M059J (cell line): ENCODE results near the gene PHEX. TPM values are rescaled to one million over a fixed set of nuclear protein-coding genes. Genes with fewer than 3 reads are reported as not detected.

Experiments
- DNase-seq: peaks from one replicate; pipeline ENCODE4 v3.0.0-alpha.2; 2012; ENCODE audit warnings: low read depth
- total RNA-seq: library from RNA; depleted of rRNA; stranded (reverse); fragments of >200 nt; shearing (Covaris generic); gene quantifications from 2 replicates; pipeline ENCODE4 v1.2.3, GENCODE V29; 2014

Gene PHEX
- total RNA-seq, 1 experiment from 2014 or later = 0.37 TPM

GRCh38 chrX:22148565-22148964, 116.4 kb downstream of the PHEX start:
- DNase-seq = no peak

GRCh38 chrX:22150371-22150770, 118.2 kb downstream of the PHEX start:
- DNase-seq = no peak

- no peak for DNase-seq
These were observed 123.0 kb downstream of the PHEX start for GRCh38 chrX:22155126-22155525.

- DNase-seq = peak; percentile 64
These were observed 126.9 kb downstream of the PHEX start for GRCh38 chrX:22159071-22159470.

- no peak for DNase-seq
These were observed 131.2 kb downstream of the PHEX start for GRCh38 chrX:22163326-22163725.

GRCh38 chrX:22164770-22165388, 132.8 kb downstream of the PHEX start:
- DNase-seq = peak; percentile 79

GRCh38 chrX:22165732-22166457, 133.8 kb downstream of the PHEX start:
- peak; percentile 55 for DNase-seq

GRCh38 chrX:22171287-22172060, 139.3 kb downstream of the PHEX start:
- no peak for DNase-seq

GRCh38 chrX:22173966-22174365, 141.8 kb downstream of the PHEX start:
- DNase-seq = no peak

GRCh38 chrX:22177950-22178515, 145.9 kb downstream of the PHEX start:
- no peak for DNase-seq

GRCh38 chrX:22184096-22184495, 152.0 kb downstream of the PHEX start:
- DNase-seq = no peak

GRCh38 chrX:22186165-22186564, 154.0 kb downstream of the PHEX start:
- DNase-seq = no peak

- peak; percentile 63 for DNase-seq
These were observed 160.4 kb downstream of the PHEX start for GRCh38 chrX:22192419-22193060.

GRCh38 chrX:22193851-22194659, 161.9 kb downstream of the PHEX start:
- no peak for DNase-seq

GRCh38 chrX:22194660-22194945, 162.5 kb downstream of the PHEX start:
- no peak for DNase-seq

GRCh38 chrX:22196149-22196548, 164.0 kb downstream of the PHEX start:
- peak; percentile 43 for DNase-seq

- DNase-seq = no peak
These were observed 170.1 kb downstream of the PHEX start for GRCh38 chrX:22202251-22202650.

- DNase-seq = no peak
These were observed 171.1 kb downstream of the PHEX start for GRCh38 chrX:22203186-22203585.

- no peak for DNase-seq
These were observed 174.7 kb downstream of the PHEX start for GRCh38 chrX:22206781-22207180.

- peak; percentile 20 for DNase-seq
These were observed 188.8 kb downstream of the PHEX start for GRCh38 chrX:22220941-22221340.

- DNase-seq = no peak
These were observed 202.3 kb downstream of the PHEX start for GRCh38 chrX:22234380-22234779.
